AG04450 (cell line): ENCODE measurements around the gene MICALL2. TPM values are rescaled to one million over a fixed set of nuclear protein-coding genes. Genes with fewer than 3 reads are reported as not detected.

Experiments used
- CTCF ChIA-PET: fragments of 300-600, 350-600 bp; formaldehyde crosslinking; extraction: SDS; loops from one replicate; lab custom pipeline; 2022; ENCODE audit warnings: antibody characterized with exemption, inconsistent platforms; lab: Charles Lee
- POLR2A ChIA-PET: fragments of 350-600 bp; formaldehyde crosslinking; extraction: SDS; loops from one replicate; lab custom pipeline; 2021; ENCODE audit warnings: antibody characterized with exemption, inconsistent platforms; lab: Yijun Ruan, JAX
- DNase-seq: peaks from one replicate; pipeline ENCODE4 v3.0.0-alpha.2; 2011; ENCODE audit warnings: low read depth, low spot score
- H3K27ac ChIP-seq: one replicate; pipeline ENCODE4 v1.5.1; 2012; ENCODE audit warnings: low read depth, low read length, control low read depth
- H3K27me3 ChIP-seq: one replicate; pipeline ENCODE4 v1.6.0; 2012; ENCODE audit warnings: low read length; ENCODE audit not compliant: control insufficient read depth, insufficient read depth
- H3K4me3 ChIP-seq: 2 replicates; pipeline ENCODE4 v1.5.1; 2011; ENCODE audit warnings: mild to moderate bottlenecking, low read depth, low read length, control low read depth
- H3K9me3 ChIP-seq: 2 replicates; pipeline ENCODE4 v1.5.1; 2012; ENCODE audit warnings: low read length; ENCODE audit not compliant: control insufficient read depth, insufficient read depth
- CTCF ChIP-seq: IDR thresholded peaks from 2 replicates; pipeline ENCODE4 v1.5.1; 2011; ENCODE audit warnings: low read depth, low read length, control low read depth, inconsistent platforms
- polyA plus RNA-seq: library from polyadenylated mRNA; depleted of rRNA; stranded (reverse); fragments of >200 nt; gene quantifications from 2 replicates; pipeline ENCODE4 v1.2.3, GENCODE V29; 2011

The MICALL2 gene
- polyA plus RNA-seq, 1 experiment: 8.5 TPM

DNA sequence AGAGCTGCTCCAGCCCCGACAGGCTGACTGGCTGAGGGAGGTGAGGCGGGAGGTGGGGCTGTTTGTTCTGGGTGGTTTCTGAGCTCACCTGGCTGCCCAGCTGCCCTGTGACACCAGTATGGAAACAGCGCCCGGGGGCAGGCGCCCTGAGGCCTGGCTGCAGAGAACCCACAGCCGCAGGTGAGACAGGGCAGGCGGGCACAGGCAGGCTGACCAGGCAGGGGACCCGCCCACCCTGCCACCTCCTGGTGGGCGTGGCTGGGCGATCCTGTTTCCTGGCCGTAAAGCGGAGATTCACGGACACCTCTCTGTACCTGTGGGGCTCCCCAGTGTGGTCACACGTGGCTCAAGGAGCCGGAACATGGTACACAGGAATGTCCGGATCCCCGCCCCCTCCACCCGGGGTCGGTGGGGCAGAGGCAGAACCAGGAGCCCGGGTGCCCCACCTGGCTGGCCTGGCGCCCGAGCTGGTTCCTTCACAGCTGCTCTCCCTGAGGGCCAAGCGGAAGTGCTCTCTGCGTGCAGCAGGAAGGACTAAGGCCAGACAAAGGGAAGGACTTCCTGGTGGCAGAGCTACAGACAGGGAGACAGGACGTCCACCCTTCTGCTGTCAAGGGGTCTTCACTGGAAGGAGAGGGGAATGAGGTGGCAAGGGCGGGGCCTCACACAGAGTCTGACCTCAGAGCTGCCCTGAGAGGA is 3.9 kb downstream of the MICALL2 start:
- Histone ChIP-seq H3K27me3 (no peaks in the 10 kb centered on the region), H3K9me3 (no peaks in the 10 kb centered on the region; the same call in 1 of the 2 replicates), H3K4me3 (no peak overlapping the region), H3K27ac (no peak overlapping the region)
- POLR2A ChIA-PET: interaction anchor here (1.0 kb wide), 1 partner anchor 11 kb away, joined by 4 read pairs; no protein-coding TSS in a partner anchor
- TF ChIP-seq CTCF: no peak
- no peak for DNase-seq
- CTCF ChIA-PET: no interaction called here

GRCh38 chr7:1454542-1454941 is 4.7 kb downstream of the MICALL2 start:
- Histone ChIP-seq H3K27me3 (no peaks in the 10 kb centered on the region), H3K4me3 (0 out of 2 replicates have a peak overlapping the region, but pooled peaks have one; percentile 7), H3K9me3 (no peaks in the 10 kb centered on the region; the same call in 1 of the 2 replicates), H3K27ac (peak overlapping the region; percentile 21)
- CTCF ChIA-PET: no interaction called here
- TF ChIP-seq CTCF: no peak; the same call in 1 of the 2 replicates
- POLR2A ChIA-PET: interaction anchor here (1.0 kb wide), 1 partner anchor 12 kb away, joined by 4 read pairs; no protein-coding TSS in a partner anchor
- DNase-seq: no peak

DNA sequence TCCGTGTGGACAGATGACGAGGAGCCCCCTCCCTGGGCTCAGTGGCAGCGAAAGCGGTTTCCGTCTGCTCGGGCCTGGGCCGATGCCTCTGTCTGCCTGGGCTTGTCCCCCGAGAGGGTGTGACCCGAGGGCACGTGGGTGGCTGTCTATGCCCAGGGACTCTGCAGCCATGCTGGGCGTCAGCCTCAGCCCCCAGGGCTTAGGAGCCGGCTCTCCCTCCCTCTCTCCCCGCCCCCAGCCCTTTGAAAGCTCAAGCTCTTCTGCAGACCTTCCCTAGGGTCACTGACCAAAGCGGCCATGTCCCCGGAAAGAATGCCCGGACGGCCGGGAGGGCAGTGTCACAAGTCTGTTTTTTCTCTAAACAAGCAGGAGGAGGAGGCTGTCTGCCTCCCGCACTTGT is 7.1 kb downstream of the MICALL2 start:
- no peak overlapping the region for H3K27ac ChIP-seq
- no peak for TF ChIP-seq CTCF
- H3K4me3 ChIP-seq: no peak overlapping the region
- H3K9me3 ChIP-seq: no peaks in the 10 kb centered on the region; the same call in 1 of the 2 replicates
- POLR2A ChIA-PET: no interaction called here
- no peak for DNase-seq
- CTCF ChIA-PET: interaction anchor here (1.1 kb wide), 1 partner anchor 20 kb away, joined by 3 read pairs; no protein-coding TSS in a partner anchor
- no peaks in the 10 kb centered on the region for H3K27me3 ChIP-seq

DNA sequence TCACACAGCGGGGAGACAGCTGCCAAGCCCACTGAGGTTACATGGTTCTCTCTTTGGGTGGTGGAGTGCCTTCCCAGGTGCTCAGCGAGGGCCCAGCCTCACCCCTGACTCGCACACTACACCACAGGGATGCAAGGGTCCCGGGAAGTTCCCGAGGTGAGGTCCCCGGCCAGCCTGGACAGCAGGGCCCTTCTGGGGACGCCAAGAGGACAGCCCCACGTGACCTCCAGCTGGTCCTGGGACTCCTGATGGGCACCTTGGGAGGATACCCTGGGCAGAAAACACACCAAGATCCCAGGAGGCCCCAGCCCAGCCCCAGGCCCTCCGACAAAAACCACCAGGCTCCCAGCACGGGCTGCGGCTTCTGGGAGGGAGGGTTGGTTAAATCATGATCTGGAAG is 8.3 kb downstream of the MICALL2 start:
- no peaks in the 10 kb centered on the region for H3K27me3 ChIP-seq
- ChIA-PET POLR2A (no interaction called here), CTCF (no interaction called here)
- no peak for TF ChIP-seq CTCF
- H3K9me3 ChIP-seq: no peaks in the 10 kb centered on the region; the same call in 1 of the 2 replicates
- H3K4me3 ChIP-seq: no peak overlapping the region
- no peak for DNase-seq
- H3K27ac ChIP-seq: no peak overlapping the region

DNA sequence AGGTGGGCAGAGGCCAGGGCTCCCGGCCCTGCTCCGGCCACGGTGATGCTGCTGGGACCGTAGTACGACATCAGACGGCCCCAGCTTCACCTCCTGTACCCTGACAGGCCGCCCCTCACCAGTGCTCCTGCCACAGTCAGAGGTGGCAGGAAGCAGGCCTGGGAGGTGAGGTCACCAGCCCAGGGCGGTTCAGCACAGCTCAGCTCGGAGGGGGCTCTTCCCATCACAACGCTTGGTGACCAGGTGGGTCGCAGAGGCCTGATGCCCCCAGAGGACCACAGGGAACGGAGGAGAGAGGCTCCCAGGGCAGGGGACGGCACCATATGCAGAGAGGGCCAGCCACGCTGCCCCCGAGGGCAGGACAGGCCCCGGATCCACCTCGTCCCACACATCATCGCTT is 8.8 kb downstream of the MICALL2 start:
- no peak for DNase-seq
- H3K4me3 ChIP-seq: no peak overlapping the region
- TF ChIP-seq CTCF: no peak
- ChIA-PET CTCF (no interaction called here), POLR2A (no interaction called here)
- H3K9me3 ChIP-seq: no peaks in the 10 kb centered on the region; the same call in 1 of the 2 replicates
- no peaks in the 10 kb centered on the region for H3K27me3 ChIP-seq
- H3K27ac ChIP-seq: no peak overlapping the region
